Neuronal stem cell (in vitro differentiated cells): ENCODE data around the gene ROBO3.

Experiments
- DNase-seq: peaks from one replicate; pipeline ENCODE4 v3.0.0-alpha.2; 2013; ENCODE audit warnings: low spot score
- H2AFZ ChIP-seq: one replicate; pipeline ENCODE4 v1.6.1; 2013; ENCODE audit warnings: mild to moderate bottlenecking, low read length, inconsistent platforms
- H2AK5ac ChIP-seq: 2 replicates; pipeline ENCODE4 v1.6.1; 2013; ENCODE audit warnings: low read depth, mild to moderate bottlenecking, inconsistent platforms, low read length, moderate library complexity, mixed read lengths
- H2BK120ac ChIP-seq: 2 replicates; pipeline ENCODE4 v1.6.1; 2013; ENCODE audit warnings: low read depth, mild to moderate bottlenecking, inconsistent platforms, low read length, moderate library complexity, mixed read lengths
- H2BK12ac ChIP-seq: one replicate; pipeline ENCODE4 v1.6.1; 2013; ENCODE audit warnings: low read length, inconsistent platforms
- H2BK15ac ChIP-seq: 2 replicates; pipeline ENCODE4 v1.6.1; 2013; ENCODE audit warnings: mild to moderate bottlenecking, low read length, inconsistent platforms, mixed read lengths
- H2BK5ac ChIP-seq: one replicate; pipeline ENCODE4 v1.6.1; 2013; ENCODE audit warnings: inconsistent platforms, mild to moderate bottlenecking, low read length, moderate library complexity
- H3K14ac ChIP-seq: one replicate; pipeline ENCODE4 v1.6.1; 2013; ENCODE audit warnings: low read length, inconsistent platforms
- H3K18ac ChIP-seq: 2 replicates; pipeline ENCODE4 v1.6.1; 2013; ENCODE audit warnings: low read length, inconsistent platforms
- H3K23ac ChIP-seq: 2 replicates; pipeline ENCODE4 v1.6.1; 2013; ENCODE audit warnings: low read depth, mild to moderate bottlenecking, mixed read lengths, low read length, inconsistent platforms; ENCODE audit not compliant: poor library complexity
- H3K27ac ChIP-seq: replicated peaks from 3 replicates; pipeline ENCODE4 v1.5.1; 2013; ENCODE audit warnings: low read length, inconsistent platforms
- H3K27me3 ChIP-seq, 3 experiments: 2 replicates each; pipeline ENCODE4 v1.6.1; 2013; ENCODE audit warnings: low read length in 3 of 3, mild to moderate bottlenecking in 2 of 3, inconsistent platforms in 1 of 3, low read depth in 1 of 3, mixed read lengths in 1 of 3, moderate library complexity in 1 of 3; ENCODE audit not compliant: control insufficient read depth in 3 of 3, insufficient read depth in 3 of 3
- H3K36me3 ChIP-seq, 2 donors: replicated peaks in 1 of 2; 2 replicates each; pipeline ENCODE4 v1.6.1; 2013; ENCODE audit warnings: low read length in 2 of 2; ENCODE audit not compliant: control insufficient read depth in 2 of 2, insufficient read depth in 2 of 2
- H3K4ac ChIP-seq: 2 replicates; pipeline ENCODE4 v1.6.1; 2013; ENCODE audit warnings: inconsistent platforms, mild to moderate bottlenecking, low read length, moderate library complexity
- H3K4me1 ChIP-seq, 2 donors: 1 replicate in 1 of 2; 2 replicates in 1 of 2; pipeline ENCODE4 v1.6.1; 2013; ENCODE audit warnings: low read length in 2 of 2, low read depth in 1 of 2; ENCODE audit not compliant: control insufficient read depth in 2 of 2, insufficient read depth in 1 of 2
- H3K4me2 ChIP-seq: one replicate; pipeline ENCODE4 v1.6.1; 2013; ENCODE audit warnings: mild to moderate bottlenecking, low read length, inconsistent platforms; ENCODE audit not compliant: insufficient read depth, poor library complexity, severe bottlenecking
- H3K4me3 ChIP-seq, 2 donors: 2 replicates each; pipeline ENCODE4 v1.5.1; 2013; ENCODE audit warnings: low read length in 2 of 2, mild to moderate bottlenecking in 2 of 2, inconsistent platforms in 1 of 2, moderate library complexity in 1 of 2
- H3K79me1 ChIP-seq: one replicate; pipeline ENCODE4 v1.6.1; 2013; ENCODE audit warnings: low read depth, mild to moderate bottlenecking, inconsistent platforms, low read length, moderate library complexity
- H3K9ac ChIP-seq: one replicate; pipeline ENCODE4 v1.6.1; 2013; ENCODE audit warnings: mild to moderate bottlenecking, low read depth, low read length, inconsistent platforms; ENCODE audit not compliant: poor library complexity
- H3K9me3 ChIP-seq, 2 donors: replicated peaks in 1 of 2; 2 replicates each; pipeline versions ENCODE3 to v1.6.1; 2013; ENCODE audit warnings: low read length in 2 of 2, mild to moderate bottlenecking in 2 of 2, inconsistent platforms in 1 of 2, low read depth in 1 of 2, mixed read lengths in 1 of 2, moderate library complexity in 1 of 2; ENCODE audit not compliant: control insufficient read depth in 2 of 2, insufficient read depth in 1 of 2
- H4K8ac ChIP-seq: one replicate; pipeline ENCODE4 v1.6.1; 2013; ENCODE audit warnings: low read depth, mild to moderate bottlenecking, inconsistent platforms, low read length, moderate library complexity
- H4K91ac ChIP-seq: one replicate; pipeline ENCODE4 v1.6.1; 2013; ENCODE audit warnings: low read length, low read depth, mild to moderate bottlenecking, inconsistent platforms; ENCODE audit not compliant: poor library complexity
- WGBS, 2 donors: extraction: QIAGEN DNeasy Blood & Tissue Kit; methylation state at CpG; one replicate each; pipeline ENCODE4 v1.1.7; 2013; ENCODE audit warnings: missing lambda C conversion rate in 2 of 2, mixed read lengths in 1 of 2; ENCODE audit not compliant: insufficient read length in 2 of 2, insufficient replicate concordance in 1 of 2; ENCODE audit errors: extremely low coverage in 2 of 2; 5-methylcytosine and 5-hydroxymethylcytosine counted together

Gene ROBO3

GRCh38 chr11:124895471-124895971 is 30.3 kb downstream of the ROBO3 start:
- Histone ChIP-seq H3K23ac (peak overlapping the region; percentile 18), H3K27me3 (peaks cover 0 to 48% (median 0%) of the 10 kb centered on the region in 3 experiments), H3K9me3 (no peaks in the 10 kb centered on the region), H2BK120ac (no peak overlapping the region), H2AK5ac (no peak overlapping the region), H3K36me3 (no peaks in the 10 kb centered on the region), H3K18ac (no peak overlapping the region), H4K8ac (no peak overlapping the region), H2BK15ac (peak overlapping the region; percentile 35), H3K27ac (no peak overlapping the region), H3K9ac (no peak overlapping the region), H3K4ac (no peak overlapping the region), H3K79me1 (peaks cover 3% of the 10 kb centered on the region), H3K4me2 (no peak overlapping the region), H2AFZ (no peak overlapping the region), H2BK12ac (no peak overlapping the region), H3K4me3 (no peak overlapping the region), H4K91ac (no peak overlapping the region), H3K4me1 (peaks cover 7 to 8% of the 10 kb centered on the region in 2 donors), H3K14ac (peak overlapping the region; percentile 33), H2BK5ac (peak overlapping the region; percentile 58)
- no peak for DNase-seq
- no CpG with 5 or more reads among the region's 20 CpGs for WGBS, 2 donors

GRCh38 chr11:124896071-124896750 is 31.0 kb downstream of the ROBO3 start:
- peak overlapping the region; percentile 61 for H3K18ac ChIP-seq
- H3K4ac ChIP-seq: no peak overlapping the region
- WGBS, 2 donors: no CpG with 5 or more reads among the region's 16 CpGs
- H2AFZ ChIP-seq: no peak overlapping the region
- no peak overlapping the region for H2AK5ac ChIP-seq
- H2BK120ac ChIP-seq: no peak overlapping the region
- H3K27ac ChIP-seq: no peak overlapping the region
- H4K91ac ChIP-seq: no peak overlapping the region
- no peak overlapping the region for H3K4me2 ChIP-seq
- peaks cover 3 to 8% of the 10 kb centered on the region in 2 donors for H3K4me1 ChIP-seq
- H2BK15ac ChIP-seq: no peak overlapping the region
- peaks cover 0 to 48% (median 0%) of the 10 kb centered on the region in 3 experiments for H3K27me3 ChIP-seq
- no peak overlapping the region for H3K14ac ChIP-seq
- H4K8ac ChIP-seq: no peak overlapping the region
- H3K36me3 ChIP-seq: no peaks in the 10 kb centered on the region
- peak overlapping the region; percentile 26 for H3K23ac ChIP-seq
- no peak for DNase-seq
- H2BK12ac ChIP-seq: no peak overlapping the region
- H3K4me3 ChIP-seq: no peak overlapping the region
- H2BK5ac ChIP-seq: no peak overlapping the region
- no peak overlapping the region for H3K9ac ChIP-seq
- peaks cover 3% of the 10 kb centered on the region for H3K79me1 ChIP-seq
- no peaks in the 10 kb centered on the region for H3K9me3 ChIP-seq

GRCh38 chr11:124896821-124897391 is 31.7 kb downstream of the ROBO3 start:
- Histone ChIP-seq H2AK5ac (peak overlapping the region; percentile 21), H2AFZ (peak overlapping the region; percentile 92), H3K36me3 (no peaks in the 10 kb centered on the region), H4K91ac (no peak overlapping the region), H3K14ac (peak overlapping the region; percentile 12), H3K4ac (no peak overlapping the region), H2BK15ac (no peak overlapping the region), H3K18ac (peak overlapping the region; percentile 67), H3K9me3 (no peaks in the 10 kb centered on the region), H3K79me1 (no peaks in the 10 kb centered on the region), H3K4me1 (peaks cover 3 to 8% of the 10 kb centered on the region in 2 donors), H3K27ac (no peak overlapping the region), H4K8ac (no peak overlapping the region), H2BK12ac (no peak overlapping the region), H3K4me3 (no peak overlapping the region), H3K9ac (no peak overlapping the region), H3K23ac (no peak overlapping the region), H3K27me3 (peaks cover 0 to 48% (median 0%) of the 10 kb centered on the region in 3 experiments), H3K4me2 (no peak overlapping the region), H2BK120ac (no peak overlapping the region), H2BK5ac (no peak overlapping the region)
- DNase-seq: no peak
- WGBS, 2 donors: no CpG with 5 or more reads among the region's 9 CpGs

GRCh38 chr11:124897674-124898262 is 32.5 kb downstream of the ROBO3 start, which contains the start of gene ROBO4:
Gene ROBO4 (minus strand): TSS chr11:124897865. CDS start chr11:124897795, 70 bp downstream.
- no peaks in the 10 kb centered on the region for H3K79me1 ChIP-seq
- no peak within 1 kb of the TSS for H2BK15ac ChIP-seq
- H3K14ac ChIP-seq: peak within 1 kb of the TSS; percentile 12
- H2BK120ac ChIP-seq: no peak within 1 kb of the TSS
- no peak within 1 kb of the TSS for H3K4me3 ChIP-seq
- H4K8ac ChIP-seq: no peak within 1 kb of the TSS
- WGBS, 2 donors: no CpG with 5 or more reads among the region's 12 CpGs
- H3K27me3 ChIP-seq: peaks cover 0 to 39% (median 0%) of the 10 kb centered on the region in 3 experiments
- peak within 1 kb of the TSS; percentile 70 for H3K23ac ChIP-seq
- H3K27ac ChIP-seq: no peak within 1 kb of the TSS
- no peak within 1 kb of the TSS for H2BK5ac ChIP-seq
- H4K91ac ChIP-seq: peak within 1 kb of the TSS; percentile 16
- H2AFZ ChIP-seq: peak within 1 kb of the TSS; percentile 92
- H3K9me3 ChIP-seq: no peaks in the 10 kb centered on the region
- DNase-seq: no peak
- H3K4me2 ChIP-seq: no peak within 1 kb of the TSS
- peaks cover 3 to 8% of the 10 kb centered on the region in 2 donors for H3K4me1 ChIP-seq
- H2BK12ac ChIP-seq: no peak within 1 kb of the TSS
- no peak within 1 kb of the TSS for H3K9ac ChIP-seq
- no peaks in the 10 kb centered on the region for H3K36me3 ChIP-seq
- H2AK5ac ChIP-seq: peak within 1 kb of the TSS; percentile 21
- peak within 1 kb of the TSS; percentile 67 for H3K18ac ChIP-seq
- no peak within 1 kb of the TSS for H3K4ac ChIP-seq
